RPMI8226 (cell line): ENCODE data around the gene APOLD1.
"Not testable (repeated sequence)": the region's sequence is repeated elsewhere in the genome, so short reads cannot be mapped to it uniquely, and the experiment has no call there.

ENCODE experiments used
- DNase-seq: peaks from one replicate; pipeline ENCODE4 v3.0.0-alpha.2; 2015

APOLD1 gene

DNA sequence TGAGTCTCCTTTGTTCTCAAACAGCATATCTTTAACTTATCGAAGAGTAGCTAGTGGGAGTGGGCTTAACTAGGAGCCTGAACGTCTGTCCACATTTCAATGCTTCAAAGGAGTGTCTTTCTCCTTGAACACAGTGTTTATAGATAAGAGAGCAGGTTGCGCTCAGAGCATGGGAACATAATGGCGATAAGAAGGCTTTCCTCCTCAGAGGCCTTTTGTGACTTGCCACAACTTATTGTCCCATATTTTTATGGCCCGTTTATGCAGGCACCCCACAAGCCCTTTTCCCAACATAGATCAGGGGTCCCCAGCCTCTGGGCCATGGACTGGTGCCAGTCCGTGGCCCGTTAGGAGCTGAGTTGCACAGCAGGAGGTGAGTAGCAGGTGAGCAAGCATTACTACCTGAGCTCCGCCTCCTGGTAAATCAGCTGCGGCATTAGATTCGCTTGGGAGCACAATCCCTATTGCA, 25.1 kb downstream of the APOLD1 start:
- no peak for DNase-seq

GRCh38 chr12:12811343-12811742, 25.9 kb downstream of the APOLD1 start:
- no peak for DNase-seq

GRCh38 chr12:12812174-12812573, 26.7 kb downstream of the APOLD1 start:
- DNase-seq, result no peak

DNA sequence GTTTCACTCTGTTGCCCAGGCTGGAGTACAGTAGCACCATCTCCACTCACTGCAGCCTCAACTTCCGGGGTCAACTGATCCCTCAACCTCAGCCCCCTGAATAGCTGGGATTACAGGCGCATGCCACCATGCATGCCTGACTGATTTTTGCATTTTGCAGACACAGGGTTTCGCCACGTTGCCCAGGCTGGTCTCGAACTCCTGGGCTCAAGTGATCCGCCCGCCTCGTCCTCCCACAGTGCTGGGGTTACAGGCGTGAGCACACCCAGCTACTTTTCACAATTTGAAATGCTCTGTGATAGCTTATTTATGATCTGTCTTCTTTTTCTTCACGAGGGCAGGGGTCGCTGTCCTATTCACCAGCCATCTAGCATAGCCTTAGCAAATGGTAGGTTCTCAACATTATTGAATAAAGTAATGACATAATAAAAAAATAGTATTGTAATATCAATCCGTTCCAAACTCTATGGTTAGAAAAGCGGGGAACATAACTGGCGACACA, 27.2 kb downstream of the APOLD1 start:
- peak; percentile 6 for DNase-seq

DNA sequence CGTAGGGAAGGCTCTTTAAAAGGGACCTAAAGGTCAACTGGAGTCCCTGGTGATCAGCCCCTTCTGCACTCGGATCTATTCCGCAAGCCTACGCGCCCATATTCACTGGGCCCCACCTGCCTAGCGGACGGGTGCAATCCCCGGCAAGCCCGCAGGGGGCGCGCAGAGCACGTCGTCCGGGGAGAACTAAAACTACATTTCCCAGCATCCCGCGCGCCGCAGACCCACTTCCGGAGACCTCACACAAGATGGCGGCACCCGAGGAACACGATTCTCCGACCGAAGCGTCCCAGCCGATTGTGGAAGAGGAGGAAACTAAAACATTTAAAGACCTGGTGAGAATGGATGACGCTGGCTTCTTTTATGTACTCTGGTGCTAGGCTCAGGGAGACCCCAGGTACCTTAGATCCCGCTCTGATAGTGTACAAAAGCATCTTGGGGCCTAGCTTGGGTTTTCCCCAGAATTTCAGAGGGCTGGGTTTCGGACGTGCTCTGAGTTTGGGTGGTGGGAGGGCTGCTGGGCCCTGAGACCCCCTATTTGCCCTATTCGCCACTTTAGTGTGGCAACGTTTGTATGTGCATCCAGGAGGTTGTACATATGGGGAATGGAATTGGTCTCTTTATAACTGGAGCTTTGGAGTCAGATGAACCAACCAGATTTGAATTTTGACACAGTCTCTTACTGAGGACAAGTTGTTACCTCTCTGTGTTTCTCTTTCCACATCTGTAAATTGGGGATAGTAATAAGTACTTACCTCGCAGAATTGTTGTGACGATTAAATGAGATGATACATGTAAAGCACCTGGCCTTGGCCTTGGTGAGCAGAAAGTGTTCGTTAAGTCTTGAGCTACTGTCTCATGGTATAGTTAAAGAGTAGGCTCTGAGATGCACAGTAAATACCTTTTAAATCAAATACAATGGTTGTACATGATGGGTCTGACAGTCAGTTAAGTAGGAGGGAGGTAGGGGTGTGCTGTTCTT, 28.0 kb downstream of the APOLD1 start, which contains the start of gene DDX47:
Gene DDX47, plus strand, starts transcription at position 227 of the 982 bp plus-strand sequence. Its CDS starts 22 bp downstream, at position 249.
- DNase-seq, result peak; percentile 96

GRCh38 chr12:12817616-12818015, 32.2 kb downstream of the APOLD1 start:
- no peak for DNase-seq

- no peak for DNase-seq
Measured at GRCh38 chr12:12818701-12819100, 33.2 kb downstream of the APOLD1 start.

DNA sequence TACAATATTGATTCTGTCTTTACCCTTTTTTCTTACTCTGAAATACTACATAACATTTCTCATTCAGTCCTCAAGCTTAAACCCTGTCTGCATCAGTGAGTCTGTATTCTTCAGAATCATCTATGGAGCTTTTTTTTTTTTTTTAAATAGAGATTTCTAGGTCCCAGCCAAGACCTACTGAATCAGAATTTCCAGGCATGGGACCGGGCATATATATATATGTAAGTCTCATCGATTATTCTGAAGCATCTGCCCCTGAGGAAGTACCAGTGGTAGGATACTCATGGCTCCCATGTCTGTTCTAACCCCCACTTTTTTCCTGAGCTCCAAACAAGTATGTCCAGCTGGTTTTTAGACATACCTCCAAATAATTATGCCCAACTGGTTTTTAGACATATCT, 33.8 kb downstream of the APOLD1 start:
- DNase-seq, result no peak

DNA sequence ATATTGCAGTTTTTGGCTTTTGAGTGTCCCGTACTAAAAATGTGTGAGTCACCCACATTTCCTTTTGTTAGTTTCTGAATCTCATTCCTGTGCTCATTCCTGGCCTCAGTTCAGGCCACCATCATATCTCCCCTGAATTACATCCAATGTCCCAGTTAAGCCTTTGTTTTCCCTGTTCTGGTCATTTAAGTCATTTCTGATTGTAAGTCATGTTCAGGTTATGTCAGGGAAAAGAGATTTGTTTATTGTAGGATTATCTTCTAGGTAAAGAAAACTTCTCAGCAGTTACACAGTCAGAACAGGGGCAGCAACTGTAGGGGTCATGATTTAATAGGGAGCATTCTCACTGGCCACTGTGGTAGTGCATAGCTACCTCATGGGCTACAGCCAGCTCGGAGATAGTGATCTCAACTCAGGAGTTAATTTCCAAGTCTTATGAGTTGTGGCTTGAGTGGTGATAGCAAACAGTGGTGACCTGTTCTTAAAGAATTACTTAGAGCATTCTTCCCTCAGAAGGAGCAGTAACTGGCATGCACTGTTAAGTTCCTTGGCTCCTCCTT, 34.4 kb downstream of the APOLD1 start:
- DNase-seq, result no peak

DNA sequence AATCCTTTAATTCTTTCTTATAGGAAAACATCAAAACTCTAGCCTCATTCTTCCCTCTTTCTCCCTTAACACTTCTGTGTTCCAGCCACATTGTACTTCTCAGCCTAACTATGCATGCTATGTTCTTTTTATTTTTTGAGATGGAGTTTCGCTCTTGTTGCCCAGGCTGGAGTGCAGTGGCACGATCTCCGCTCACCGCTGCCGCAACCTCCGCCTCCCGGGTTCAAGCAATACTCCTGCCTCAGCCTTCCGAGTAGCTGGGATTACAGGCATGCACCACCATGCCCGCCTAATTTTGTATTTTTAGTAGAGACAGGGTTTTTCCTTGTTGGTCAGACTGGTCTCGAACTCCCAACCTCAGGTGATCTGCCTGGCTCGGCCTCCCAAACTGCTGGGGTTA, 34.9 kb downstream of the APOLD1 start:
- DNase-seq, result not testable (repeated sequence)

DNA sequence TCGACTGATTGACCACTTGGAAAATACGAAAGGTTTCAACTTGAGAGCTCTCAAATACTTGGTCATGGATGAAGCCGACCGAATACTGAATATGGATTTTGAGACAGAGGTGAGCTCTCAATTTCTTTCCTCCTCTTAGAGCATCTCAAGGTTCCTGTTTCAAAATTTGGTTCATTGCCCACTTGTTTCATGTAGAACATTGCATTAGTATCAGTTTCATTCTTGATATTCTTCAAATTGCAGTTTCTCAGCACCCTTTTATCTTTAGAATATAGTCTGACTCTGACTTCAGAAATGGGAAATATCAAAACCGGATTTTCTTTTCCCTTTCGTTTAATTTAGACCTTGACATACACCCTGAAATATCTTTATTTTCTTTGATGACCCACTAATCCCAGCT, 36.5 kb downstream of the APOLD1 start:
- DNase-seq, result no peak

DNA sequence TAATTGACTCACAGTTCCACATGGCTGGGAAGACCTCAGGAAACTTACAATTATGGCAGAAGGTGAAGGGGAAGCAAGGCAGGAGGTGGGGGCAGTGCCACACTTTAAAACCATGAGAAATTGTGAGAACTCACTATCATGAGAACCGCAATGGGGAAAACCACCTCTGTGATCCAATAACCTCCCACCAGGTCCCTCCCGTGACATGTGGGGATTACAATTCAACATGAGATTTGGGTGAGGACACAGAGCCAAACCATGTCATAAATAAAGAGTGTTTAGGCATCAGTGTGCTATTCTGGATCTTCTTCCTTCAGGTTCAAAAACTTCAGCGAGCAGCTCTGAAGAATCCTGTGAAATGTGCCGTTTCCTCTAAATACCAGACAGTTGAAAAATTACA, 37.4 kb downstream of the APOLD1 start:
- no peak for DNase-seq

DNA sequence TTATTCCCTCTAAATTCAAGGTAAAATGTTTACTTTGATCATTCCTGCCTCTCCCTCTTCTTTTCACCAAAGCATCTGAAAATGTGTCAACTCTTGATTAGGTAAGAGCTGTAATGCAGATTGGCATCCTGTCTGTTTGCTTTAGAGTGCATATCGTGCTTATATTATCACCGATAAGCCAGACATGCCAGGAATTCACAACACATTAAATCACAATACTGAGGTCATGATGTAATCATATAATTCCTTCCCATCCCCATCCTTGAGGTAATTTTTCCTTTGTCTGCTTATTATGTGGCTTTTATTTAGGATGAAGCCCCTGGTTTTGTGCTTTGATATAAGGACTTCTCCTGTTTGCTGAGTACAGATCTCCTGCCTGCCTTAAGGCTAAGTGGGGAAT, 37.8 kb downstream of the APOLD1 start:
- DNase-seq, result no peak

DNA sequence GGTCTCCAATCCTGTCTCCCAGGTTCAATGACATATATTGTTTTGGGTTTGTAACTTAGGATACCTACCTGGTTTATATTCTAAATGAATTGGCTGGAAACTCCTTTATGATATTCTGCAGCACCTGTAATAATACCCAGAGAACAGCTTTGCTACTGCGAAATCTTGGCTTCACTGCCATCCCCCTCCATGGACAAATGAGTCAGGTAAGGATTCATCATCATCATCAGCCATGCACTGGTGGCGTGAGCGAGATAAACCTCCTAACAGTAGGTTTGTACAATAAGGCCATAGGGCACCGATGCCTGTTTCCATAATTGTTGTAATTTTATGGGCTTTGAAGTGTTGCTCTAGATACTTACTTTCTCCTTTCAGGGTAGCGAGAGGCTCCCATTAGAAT, 38.4 kb downstream of the APOLD1 start:
- DNase-seq, result no peak

GRCh38 chr12:12835378-12836146, 50.1 kb downstream of the APOLD1 start:
- no peak for DNase-seq

DNA sequence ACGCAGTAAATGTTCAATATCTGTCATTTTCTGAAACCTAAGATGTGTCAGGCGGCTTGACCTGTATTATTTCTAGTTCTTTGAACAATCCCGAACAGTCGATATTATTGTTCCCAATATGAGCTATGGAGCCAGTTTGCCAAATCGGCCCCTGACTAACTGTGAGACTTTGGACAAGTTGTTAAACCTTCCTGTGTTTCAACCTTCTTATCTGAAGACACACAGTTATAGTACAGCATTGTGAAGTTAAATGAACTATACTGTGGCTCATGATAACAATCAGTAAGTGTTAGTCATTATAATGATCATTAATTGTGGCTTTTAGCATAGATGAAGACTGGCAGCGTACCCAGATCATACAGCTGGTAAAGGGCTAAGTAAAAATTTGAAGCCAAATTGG, 51.1 kb downstream of the APOLD1 start:
- no peak for DNase-seq

DNA sequence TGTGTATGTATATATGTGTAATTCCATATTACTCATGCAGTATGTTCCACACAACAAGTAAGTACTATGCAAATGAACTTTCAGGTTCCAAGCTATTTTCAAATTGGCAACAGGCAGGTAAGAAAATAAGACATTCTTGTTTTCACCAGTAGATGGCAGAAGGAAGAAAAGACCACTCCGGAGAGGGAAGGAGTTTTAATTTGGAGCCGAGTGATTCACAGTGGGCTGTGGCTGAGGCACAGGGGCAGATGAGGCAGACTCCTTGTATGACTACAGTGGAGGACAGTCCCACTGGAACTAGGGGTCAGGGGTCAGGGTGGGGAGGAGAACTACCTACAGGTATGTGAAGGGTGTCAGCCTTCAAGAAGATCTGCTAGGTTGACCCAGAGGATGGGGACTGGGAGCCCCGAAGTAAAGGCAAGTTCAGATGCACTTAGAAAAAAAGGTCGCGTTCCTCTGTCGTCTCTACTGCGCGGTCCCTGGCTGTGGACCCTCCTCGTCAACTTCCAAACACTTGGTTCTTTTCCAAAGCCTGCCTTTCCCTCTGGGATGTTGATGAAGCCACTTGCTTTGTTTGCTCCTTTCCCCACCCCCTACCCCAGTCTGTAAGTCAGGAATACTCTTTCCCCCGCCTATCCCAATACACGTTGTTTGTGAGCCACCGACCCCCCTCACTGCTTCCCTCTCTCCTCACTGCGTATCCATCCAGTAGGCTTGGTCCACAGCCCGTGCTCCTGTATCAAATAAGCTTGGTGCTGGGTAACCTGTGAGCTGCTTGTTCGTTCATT, 51.8 kb downstream of the APOLD1 start:
- peak; percentile 38 for DNase-seq

DNA sequence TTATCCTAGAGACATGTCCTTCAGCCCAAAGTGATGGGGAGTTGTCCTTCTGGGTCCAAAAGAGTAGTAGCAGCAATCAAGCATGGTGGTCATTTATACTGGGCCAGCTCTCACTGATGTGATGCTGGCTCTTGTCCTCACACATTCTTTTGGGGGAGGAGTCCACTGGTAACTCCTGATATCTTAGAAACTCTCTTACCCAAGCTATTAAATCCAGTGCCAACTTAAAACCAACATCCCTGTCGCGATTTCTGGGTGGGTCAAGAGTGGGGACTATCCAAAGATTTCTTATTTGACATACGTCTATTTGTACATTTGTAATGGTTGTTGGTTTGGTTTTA, 52.3 kb downstream of the APOLD1 start:
- DNase-seq, result no peak

- DNase-seq, result no peak
Measured at GRCh38 chr12:12839003-12839395, 53.5 kb downstream of the APOLD1 start.

- DNase-seq, result not testable (repeated sequence)
Measured at GRCh38 chr12:12839439-12839838, 54.0 kb downstream of the APOLD1 start.

DNA sequence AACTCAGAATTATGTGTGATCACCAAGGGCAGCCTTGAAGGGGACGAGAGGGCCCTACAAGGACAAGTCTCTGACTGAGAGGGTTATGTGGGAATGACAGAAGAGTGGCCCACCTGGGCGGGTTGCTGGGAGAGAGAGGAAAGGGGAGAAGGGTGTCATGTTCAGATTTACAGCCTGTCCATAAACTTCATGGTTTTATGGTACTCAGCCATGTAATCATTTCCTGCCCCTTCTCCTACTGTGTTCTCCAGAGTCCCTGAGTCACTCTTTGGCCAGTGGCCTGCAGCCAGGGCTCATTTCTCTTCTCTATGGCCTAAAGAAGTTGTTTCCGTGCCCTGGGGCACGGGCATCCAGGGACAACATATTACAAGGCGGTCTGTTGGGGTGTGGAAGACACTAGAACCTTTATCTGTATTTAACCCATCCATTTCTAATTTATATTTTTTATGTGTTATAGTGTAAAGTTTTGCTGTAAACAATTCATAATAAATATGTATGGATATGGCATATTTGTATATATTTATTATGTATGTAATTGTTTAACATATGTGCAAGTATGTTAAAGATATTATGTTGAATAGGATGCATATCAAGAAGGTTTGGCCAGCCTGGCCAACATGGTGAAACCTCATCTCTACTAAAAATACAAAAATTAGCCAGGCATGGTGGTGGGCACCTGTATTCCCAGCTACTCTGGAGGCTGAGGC, 54.6 kb downstream of the APOLD1 start:
- no peak for DNase-seq

DNA sequence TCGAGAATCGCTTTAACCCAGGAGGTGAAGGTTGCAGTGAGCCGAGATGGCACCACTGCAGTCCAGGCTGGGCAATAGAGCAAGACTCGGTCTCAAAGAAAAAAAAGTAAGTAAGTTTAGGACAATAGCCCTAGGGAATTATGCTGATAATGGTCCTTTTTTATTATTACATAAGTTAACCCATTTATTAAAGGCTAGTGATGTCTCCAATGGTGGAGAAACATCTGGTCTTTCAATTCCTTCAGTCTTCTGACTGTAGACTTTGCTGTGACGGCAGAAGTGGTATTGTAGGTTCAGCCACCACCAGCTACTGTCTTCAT, 55.1 kb downstream of the APOLD1 start:
- DNase-seq, result no peak
